ENCODE measurements around the gene TAF11L6. TPM values are rescaled to one million over a fixed set of nuclear protein-coding genes. Genes with fewer than 3 reads are reported as not detected.

TAF11L6 gene
- total RNA-seq, 4 donors from 2014 or later, result not detected

Small RNA genes within 50 kb of the gene (small RNA-seq; reads per million reads assigned to genes)
- not detected for gene AC106774.3

Other genes with a start within 250 kb of the TAF11L6 start
- not detected for gene TAF11L2, start 30.4 kb upstream of the TAF11L6 start, total RNA-seq
- gene TAF11L3, start 10.3 kb upstream of the TAF11L6 start, total RNA-seq, result not detected
- not detected for gene TAF11L4, start 6.9 kb upstream of the TAF11L6 start, total RNA-seq
- gene TAF11L5, start 3.4 kb upstream of the TAF11L6 start, total RNA-seq, result not detected
- not detected for gene TAF11L7, start 57.1 kb downstream of the TAF11L6 start, total RNA-seq
- not detected for gene TAF11L8, start 62.3 kb downstream of the TAF11L6 start, total RNA-seq
- gene TAF11L9, start 65.7 kb downstream of the TAF11L6 start, total RNA-seq, result not detected
- gene TAF11L10, start 69.2 kb downstream of the TAF11L6 start, total RNA-seq, result not detected
- gene TAF11L11, start 75.5 kb downstream of the TAF11L6 start, total RNA-seq, result not detected
- not detected for gene TAF11L12, start 81.7 kb downstream of the TAF11L6 start, total RNA-seq
- not detected for gene TAF11L13, start 103.4 kb downstream of the TAF11L6 start, total RNA-seq
- not detected for gene TAF11L14, start 105.8 kb downstream of the TAF11L6 start, total RNA-seq